ENCODE results near the gene PDGFA. TPM values are rescaled to one million over a fixed set of nuclear protein-coding genes. Genes with fewer than 3 reads are reported as not detected.

PDGFA gene
- polyA plus RNA-seq, 1 donor (not counting 4 experiments of a cell fraction or from before 2014, with no cell fraction given), result 14.8 TPM

DNA sequence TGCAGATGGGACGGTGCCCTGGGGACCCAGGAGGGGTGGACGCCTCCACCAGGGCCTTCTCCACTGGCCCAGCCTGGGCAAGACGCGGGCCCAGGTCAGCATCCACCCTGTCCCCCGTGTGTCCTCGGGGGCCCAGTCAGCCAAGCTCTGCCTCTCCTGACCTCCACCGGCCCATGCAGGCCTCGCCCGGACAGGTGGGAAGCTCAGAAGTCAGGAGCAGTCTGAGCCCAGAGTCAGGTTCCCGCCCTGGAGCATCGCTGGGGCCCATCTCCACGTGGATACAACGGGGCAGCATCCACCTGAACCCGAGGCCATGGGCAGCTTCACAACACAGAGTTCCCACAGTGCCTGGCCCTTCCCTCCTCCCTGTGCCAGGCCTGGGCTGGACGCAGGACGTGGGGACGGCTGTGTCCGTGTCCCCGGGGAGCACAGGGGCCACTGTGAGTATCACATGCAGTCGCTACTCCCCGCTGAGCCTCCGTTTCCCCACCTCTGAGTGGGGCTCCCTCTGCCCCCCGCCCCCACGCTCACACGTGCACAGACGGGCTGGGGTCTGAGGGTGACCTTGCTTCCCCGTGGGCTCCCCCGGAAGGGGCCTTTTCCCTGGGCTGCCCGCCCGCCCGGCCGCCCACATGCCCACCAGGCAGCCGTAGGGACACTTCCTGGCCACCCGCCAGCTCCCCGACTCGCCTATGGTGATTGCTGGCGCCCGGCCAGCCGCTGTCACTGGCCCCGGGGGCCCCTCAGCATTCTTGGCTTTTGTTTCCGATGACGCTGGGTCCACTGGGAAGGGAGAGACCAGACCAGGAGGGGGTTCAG, 64.3 kb downstream of the PDGFA start:
- H3K27ac ChIP-seq (ENCODE audit: control insufficient read depth, insufficient read depth, low read length), result no peak overlapping the region
- no peak overlapping the region for H2AFZ ChIP-seq (ENCODE audit: control insufficient read depth, low read length)
- TF ChIP-seq, protein P1, sequence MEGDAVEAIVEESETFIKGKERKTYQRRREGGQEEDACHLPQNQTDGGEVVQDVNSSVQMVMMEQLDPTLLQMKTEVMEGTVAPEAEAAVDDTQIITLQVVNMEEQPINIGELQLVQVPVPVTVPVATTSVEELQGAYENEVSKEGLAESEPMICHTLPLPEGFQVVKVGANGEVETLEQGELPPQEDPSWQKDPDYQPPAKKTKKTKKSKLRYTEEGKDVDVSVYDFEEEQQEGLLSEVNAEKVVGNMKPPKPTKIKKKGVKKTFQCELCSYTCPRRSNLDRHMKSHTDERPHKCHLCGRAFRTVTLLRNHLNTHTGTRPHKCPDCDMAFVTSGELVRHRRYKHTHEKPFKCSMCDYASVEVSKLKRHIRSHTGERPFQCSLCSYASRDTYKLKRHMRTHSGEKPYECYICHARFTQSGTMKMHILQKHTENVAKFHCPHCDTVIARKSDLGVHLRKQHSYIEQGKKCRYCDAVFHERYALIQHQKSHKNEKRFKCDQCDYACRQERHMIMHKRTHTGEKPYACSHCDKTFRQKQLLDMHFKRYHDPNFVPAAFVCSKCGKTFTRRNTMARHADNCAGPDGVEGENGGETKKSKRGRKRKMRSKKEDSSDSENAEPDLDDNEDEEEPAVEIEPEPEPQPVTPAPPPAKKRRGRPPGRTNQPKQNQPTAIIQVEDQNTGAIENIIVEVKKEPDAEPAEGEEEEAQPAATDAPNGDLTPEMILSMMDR (optimal IDR thresholded peaks at IDR 0.05 in 1 of 3, IDR thresholded peaks at IDR 0.05 in 1 of 3, conservative IDR thresholded peaks at IDR 0.05 in 1 of 3; ENCODE audit: extremely low read depth in 1 of 3, insufficient read depth in 2 of 3, low read length in 3 of 3), result no peak
- TF ChIP-seq EZH2 (IDR thresholded peaks at IDR 0.05; ENCODE audit: low read length), result no peak

DNA sequence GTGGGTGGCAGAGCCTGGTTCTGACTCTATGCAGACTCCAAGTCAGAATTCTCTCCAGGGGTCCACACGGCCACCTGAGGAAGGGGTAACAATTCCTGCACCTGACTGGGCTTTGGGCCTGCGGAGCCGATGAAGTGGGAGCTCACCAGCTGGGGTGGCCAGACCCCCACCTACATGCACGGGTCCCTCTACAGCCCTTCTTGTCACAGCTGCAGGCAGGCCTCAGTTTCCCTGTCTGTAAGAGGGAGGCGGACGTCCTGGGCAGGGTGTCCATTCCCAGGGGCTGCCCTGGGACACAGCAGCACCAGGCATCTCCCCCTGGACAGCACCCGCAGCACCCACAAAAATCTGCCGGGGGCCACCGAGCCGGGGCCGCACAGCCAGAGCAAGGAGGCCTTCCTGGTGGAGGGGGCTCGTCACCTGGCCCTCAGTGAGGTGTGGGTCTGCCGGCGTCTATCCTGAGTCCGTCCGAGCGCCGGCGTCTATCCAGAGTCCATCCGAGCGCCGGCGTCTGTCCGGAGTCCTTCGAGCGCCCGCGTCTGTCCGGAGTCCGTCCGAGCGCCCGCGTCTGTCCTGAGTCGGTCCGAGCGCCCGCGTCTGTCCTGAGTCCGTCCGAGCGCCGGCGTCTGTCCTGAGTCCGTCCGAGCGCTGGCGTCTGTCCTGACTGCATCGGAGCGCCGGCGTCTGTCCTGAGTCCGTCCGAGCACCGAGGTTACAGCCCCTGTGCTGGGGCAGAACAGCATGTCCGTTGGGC, 65.1 kb downstream of the PDGFA start:
- Histone ChIP-seq H3K9me3 (ENCODE audit: control insufficient read depth, low read depth, low read length) (no peaks in the 10 kb centered on the region), H3K4me1 (ENCODE audit: control insufficient read depth, extremely low read depth, insufficient read depth, low read length) (no peaks in the 10 kb centered on the region), H3K36me3 (ENCODE audit: control insufficient read depth in 2 of 2, extremely low read depth in 1 of 2, insufficient read depth in 2 of 2, low read length in 2 of 2) (no peaks in the 10 kb centered on the region), H2AFZ (ENCODE audit: control insufficient read depth, low read length) (no peak overlapping the region), H3K4me3 (ENCODE audit: control insufficient read depth in 2 of 3, extremely low read depth in 1 of 3, insufficient read depth in 2 of 3, low read depth in 1 of 3, low read length in 3 of 3) (no peak overlapping the region), H3K9me1 (ENCODE audit: control insufficient read depth, extremely low read depth, insufficient read depth, low read length) (no peaks in the 10 kb centered on the region), H4K20me1 (ENCODE audit: control insufficient read depth, extremely low read depth, insufficient read depth, low read length) (no peaks in the 10 kb centered on the region), H3K9ac (ENCODE audit: control insufficient read depth, extremely low read depth, insufficient read depth, low read length) (no peak overlapping the region), H3K79me2 (ENCODE audit: control insufficient read depth, insufficient read depth, low read length) (no peaks in the 10 kb centered on the region), H3K4me2 (ENCODE audit: control insufficient read depth, extremely low read depth, insufficient read depth, low read depth, low read length) (no peak overlapping the region), H3K27ac (ENCODE audit: control insufficient read depth, insufficient read depth, low read length) (no peak overlapping the region), H3K27me3 (ENCODE audit: control insufficient read depth, extremely low read depth, insufficient read depth, low read length) (peaks cover 34% of the 10 kb centered on the region)
- FAIRE-seq (no peak), DNase-seq (ENCODE audit: low read depth, low spot score) (no peak)
- TF ChIP-seq EZH2 (IDR thresholded peaks at IDR 0.05; ENCODE audit: low read length), result no peak
- TF ChIP-seq, protein P1 (optimal IDR thresholded peaks at IDR 0.05 in 1 of 3, IDR thresholded peaks at IDR 0.05 in 1 of 3, conservative IDR thresholded peaks at IDR 0.05 in 1 of 3; ENCODE audit: extremely low read depth in 1 of 3, insufficient read depth in 2 of 3, low read length in 3 of 3), result no peak
- dilution Hi-C loops (cut with MboI; ENCODE audit: extremely low pct_ligation_motif_present, low sequenced_read_pairs), result no loop called here

More for the DNA sequence above, 64.3 kb downstream of the PDGFA start:
- DNase-seq (ENCODE audit: low read depth, low spot score) (no peak), FAIRE-seq (no peak)
- H3K4me3 ChIP-seq (ENCODE audit: control insufficient read depth in 2 of 3, extremely low read depth in 1 of 3, insufficient read depth in 2 of 3, low read depth in 1 of 3, low read length in 3 of 3), result no peak overlapping the region
- H3K9ac ChIP-seq (ENCODE audit: control insufficient read depth, extremely low read depth, insufficient read depth, low read length), result no peak overlapping the region
- no peaks in the 10 kb centered on the region for H4K20me1 ChIP-seq (ENCODE audit: control insufficient read depth, extremely low read depth, insufficient read depth, low read length)
- H3K4me2 ChIP-seq (ENCODE audit: control insufficient read depth, extremely low read depth, insufficient read depth, low read depth, low read length), result no peak overlapping the region
- peaks cover 32% of the 10 kb centered on the region for H3K27me3 ChIP-seq (ENCODE audit: control insufficient read depth, extremely low read depth, insufficient read depth, low read length)
- H3K9me1 ChIP-seq (ENCODE audit: control insufficient read depth, extremely low read depth, insufficient read depth, low read length), result no peaks in the 10 kb centered on the region
- H3K36me3 ChIP-seq (ENCODE audit: control insufficient read depth in 2 of 2, extremely low read depth in 1 of 2, insufficient read depth in 2 of 2, low read length in 2 of 2), result no peaks in the 10 kb centered on the region
- no peaks in the 10 kb centered on the region for H3K9me3 ChIP-seq (ENCODE audit: control insufficient read depth, low read depth, low read length)
- no peaks in the 10 kb centered on the region for H3K79me2 ChIP-seq (ENCODE audit: control insufficient read depth, insufficient read depth, low read length)
- dilution Hi-C loops (cut with MboI; ENCODE audit: extremely low pct_ligation_motif_present, low sequenced_read_pairs), result no loop called here
- H3K4me1 ChIP-seq (ENCODE audit: control insufficient read depth, extremely low read depth, insufficient read depth, low read length), result no peaks in the 10 kb centered on the region
